ENCODE data around the gene NKPD1.

DNA sequence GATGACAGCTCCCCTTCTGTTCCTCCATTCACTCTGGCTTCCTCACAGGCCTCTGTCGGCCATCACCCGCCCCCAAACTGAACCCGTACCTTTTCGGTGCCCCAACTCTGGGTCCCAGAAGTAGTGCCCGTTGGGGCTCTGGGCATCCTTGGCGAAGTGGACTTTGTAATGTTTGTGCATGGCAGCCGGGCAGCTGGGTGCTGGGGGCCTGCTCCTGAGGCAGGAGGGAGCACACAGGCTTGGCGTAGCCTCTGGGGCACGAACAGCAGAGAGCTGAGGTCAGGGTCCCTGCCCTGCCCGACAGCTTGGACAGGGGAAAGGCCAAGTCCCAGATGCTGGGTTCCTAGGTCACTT, 834 bp downstream of the NKPD1 start:
- TF ChIP-seq, protein P1, sequence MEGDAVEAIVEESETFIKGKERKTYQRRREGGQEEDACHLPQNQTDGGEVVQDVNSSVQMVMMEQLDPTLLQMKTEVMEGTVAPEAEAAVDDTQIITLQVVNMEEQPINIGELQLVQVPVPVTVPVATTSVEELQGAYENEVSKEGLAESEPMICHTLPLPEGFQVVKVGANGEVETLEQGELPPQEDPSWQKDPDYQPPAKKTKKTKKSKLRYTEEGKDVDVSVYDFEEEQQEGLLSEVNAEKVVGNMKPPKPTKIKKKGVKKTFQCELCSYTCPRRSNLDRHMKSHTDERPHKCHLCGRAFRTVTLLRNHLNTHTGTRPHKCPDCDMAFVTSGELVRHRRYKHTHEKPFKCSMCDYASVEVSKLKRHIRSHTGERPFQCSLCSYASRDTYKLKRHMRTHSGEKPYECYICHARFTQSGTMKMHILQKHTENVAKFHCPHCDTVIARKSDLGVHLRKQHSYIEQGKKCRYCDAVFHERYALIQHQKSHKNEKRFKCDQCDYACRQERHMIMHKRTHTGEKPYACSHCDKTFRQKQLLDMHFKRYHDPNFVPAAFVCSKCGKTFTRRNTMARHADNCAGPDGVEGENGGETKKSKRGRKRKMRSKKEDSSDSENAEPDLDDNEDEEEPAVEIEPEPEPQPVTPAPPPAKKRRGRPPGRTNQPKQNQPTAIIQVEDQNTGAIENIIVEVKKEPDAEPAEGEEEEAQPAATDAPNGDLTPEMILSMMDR (optimal IDR thresholded peaks at IDR 0.05 in 1 of 3, IDR thresholded peaks at IDR 0.05 in 1 of 3, conservative IDR thresholded peaks at IDR 0.05 in 1 of 3; ENCODE audit: extremely low read depth in 1 of 3, insufficient read depth in 2 of 3, low read length in 3 of 3) = no peak
- TF ChIP-seq EZH2 (IDR thresholded peaks at IDR 0.05; ENCODE audit: low read length) = no peak

Measured in keratinocyte (primary cell).